GM21390 (cell line): ENCODE measurements around the gene DNASE1.
A peak's percentile ranks its signal among the peaks of the same experiment; 100 is the strongest.
"Not testable (repeated sequence)": the region's sequence is repeated elsewhere in the genome, so short reads cannot be mapped to it uniquely, and the experiment has no call there.

ENCODE experiments used
- ATAC-seq: cut with Tn5 transposase; IDR thresholded peaks from one replicate; pipeline ENCODE4 v1.9.1; 2021; ENCODE audit not compliant: unreplicated experiment

The DNASE1 gene

GRCh38 chr16:3654249-3654991, at the start of gene DNASE1:
Gene DNASE1, plus strand, starts transcription at chr16:3654691. Its CDS starts 683 bp downstream, at chr16:3655374.
- no peak for ATAC-seq

- ATAC-seq = no peak
Observed at GRCh38 chr16:3606441-3606840, 48.0 kb upstream of the DNASE1 start.

GRCh38 chr16:3607161-3607560, 47.3 kb upstream of the DNASE1 start:
- no peak for ATAC-seq

- ATAC-seq = no peak
Observed at GRCh38 chr16:3607634-3608033, 46.9 kb upstream of the DNASE1 start.

GRCh38 chr16:3608069-3608468, 46.4 kb upstream of the DNASE1 start:
- no peak for ATAC-seq

- not testable (repeated sequence) for ATAC-seq
Observed at GRCh38 chr16:3608976-3609375, 45.5 kb upstream of the DNASE1 start.

GRCh38 chr16:3609895-3610697, 44.4 kb upstream of the DNASE1 start:
- ATAC-seq = no peak

GRCh38 chr16:3610698-3611145, 43.8 kb upstream of the DNASE1 start:
- ATAC-seq = no peak

GRCh38 chr16:3611146-3611975, 43.1 kb upstream of the DNASE1 start, which contains the start of gene SLX4:
Gene SLX4, minus strand, starts transcription at chr16:3611606. Its CDS starts 2,642 bp downstream, at chr16:3608964.
- peak; percentile 82 for ATAC-seq

GRCh38 chr16:3612510-3613466, 41.7 kb upstream of the DNASE1 start:
- ATAC-seq = no peak

GRCh38 chr16:3618769-3619141, 35.7 kb upstream of the DNASE1 start:
- ATAC-seq = no peak

GRCh38 chr16:3623642-3624041, 30.8 kb upstream of the DNASE1 start:
- ATAC-seq = peak; percentile 38

GRCh38 chr16:3625331-3625730, 29.2 kb upstream of the DNASE1 start:
- no peak for ATAC-seq

GRCh38 chr16:3625911-3626732, 28.4 kb upstream of the DNASE1 start:
- no peak for ATAC-seq

GRCh38 chr16:3637371-3637923, 17.0 kb upstream of the DNASE1 start:
- no peak for ATAC-seq

- ATAC-seq = no peak
Observed at GRCh38 chr16:3638916-3639644, 15.4 kb upstream of the DNASE1 start.

- ATAC-seq = no peak
Observed at GRCh38 chr16:3640207-3640606, 14.3 kb upstream of the DNASE1 start.
